Activated T-helper 9 cell treated with anti-CD3 and anti-CD28 coated beads, Interleukin-2, amount 50 U/mL, for 16 hours (primary cell): Measurements from ENCODE around the gene PLXNA2.

Experiments used
- DNase-seq: peaks from one replicate; pipeline ENCODE4 v3.0.0-alpha.2; 2020; ENCODE audit warnings: low read depth

The PLXNA2 gene

DNA sequence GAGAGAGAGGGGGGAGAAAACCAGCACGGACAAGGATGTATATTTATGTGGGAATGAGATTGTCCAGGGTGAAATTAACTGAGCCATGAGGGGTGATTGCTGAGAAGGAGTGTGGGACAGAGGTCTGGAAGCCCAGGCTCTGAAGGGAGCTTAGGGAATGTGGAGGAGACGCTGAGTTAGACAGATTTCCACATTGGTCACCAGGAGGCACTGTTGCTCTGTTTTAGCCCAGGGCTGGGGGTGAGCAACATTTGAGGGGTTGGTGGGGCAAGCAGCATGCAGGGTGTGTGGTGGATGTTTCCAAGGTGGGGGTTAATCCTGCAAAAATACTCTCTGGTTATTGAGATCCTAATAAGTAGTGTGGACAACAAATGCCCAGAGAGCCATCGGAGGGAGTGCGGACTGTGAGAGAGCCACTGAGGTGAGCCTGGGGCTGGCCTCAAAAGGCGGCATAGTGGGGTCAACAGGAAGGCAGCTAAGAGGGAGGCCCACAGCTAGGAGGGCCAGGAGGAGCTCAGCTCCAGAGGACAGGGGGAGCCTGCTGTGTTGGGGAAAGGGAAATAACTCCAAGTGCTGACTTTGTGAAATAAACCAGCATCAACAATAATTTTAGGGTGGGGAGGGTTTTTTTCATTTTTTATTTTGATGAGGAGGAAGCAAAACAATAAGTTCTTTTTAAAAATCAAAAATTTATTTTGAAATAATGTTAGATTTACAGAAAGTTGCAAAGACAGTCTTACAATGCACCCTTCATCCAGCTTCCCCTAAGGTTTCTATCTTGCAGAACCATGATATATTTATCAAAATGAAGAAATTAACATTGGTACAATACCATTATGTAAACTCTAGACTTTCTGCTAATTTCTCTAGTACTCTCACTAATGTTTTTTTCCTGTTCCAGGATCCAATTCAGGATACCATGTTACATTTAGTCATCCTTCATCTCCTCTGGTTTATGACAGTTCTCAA, 250.4 kb downstream of the PLXNA2 start:
- DNase-seq: no peak

DNA sequence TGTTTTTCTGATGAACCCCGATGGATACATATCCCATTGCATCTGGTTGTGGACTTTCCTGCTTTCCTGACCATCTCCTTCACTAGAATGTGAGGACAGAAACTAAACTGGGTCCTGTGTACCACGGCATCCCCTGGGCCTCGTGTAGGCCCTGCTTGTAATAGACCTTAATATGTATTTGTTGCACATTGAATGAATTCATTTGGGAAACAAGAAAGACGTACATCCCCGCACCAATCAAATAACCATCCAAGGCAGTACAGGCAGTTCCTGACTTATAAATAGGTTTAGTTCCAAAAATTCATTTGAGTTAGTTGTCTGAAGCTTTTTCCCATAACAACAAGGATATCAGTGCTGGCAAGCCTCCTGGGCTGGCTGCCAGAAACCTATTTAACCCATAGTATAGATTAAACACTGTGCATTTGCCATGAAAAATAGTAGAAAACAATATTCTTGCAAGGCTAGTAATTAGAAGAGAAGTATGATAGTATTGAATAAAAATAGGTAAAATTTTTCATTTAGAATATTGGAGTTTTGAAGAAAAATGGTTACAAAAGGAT, 251.4 kb downstream of the PLXNA2 start:
- DNase-seq: no peak

GRCh38 chr1:207991583-207992026, 252.6 kb downstream of the PLXNA2 start:
- no peak for DNase-seq

- DNase-seq: no peak
Measured at GRCh38 chr1:207990876-207991582, 253.2 kb downstream of the PLXNA2 start.

- no peak for DNase-seq
Measured at GRCh38 chr1:207990455-207990854, 253.7 kb downstream of the PLXNA2 start.

DNA sequence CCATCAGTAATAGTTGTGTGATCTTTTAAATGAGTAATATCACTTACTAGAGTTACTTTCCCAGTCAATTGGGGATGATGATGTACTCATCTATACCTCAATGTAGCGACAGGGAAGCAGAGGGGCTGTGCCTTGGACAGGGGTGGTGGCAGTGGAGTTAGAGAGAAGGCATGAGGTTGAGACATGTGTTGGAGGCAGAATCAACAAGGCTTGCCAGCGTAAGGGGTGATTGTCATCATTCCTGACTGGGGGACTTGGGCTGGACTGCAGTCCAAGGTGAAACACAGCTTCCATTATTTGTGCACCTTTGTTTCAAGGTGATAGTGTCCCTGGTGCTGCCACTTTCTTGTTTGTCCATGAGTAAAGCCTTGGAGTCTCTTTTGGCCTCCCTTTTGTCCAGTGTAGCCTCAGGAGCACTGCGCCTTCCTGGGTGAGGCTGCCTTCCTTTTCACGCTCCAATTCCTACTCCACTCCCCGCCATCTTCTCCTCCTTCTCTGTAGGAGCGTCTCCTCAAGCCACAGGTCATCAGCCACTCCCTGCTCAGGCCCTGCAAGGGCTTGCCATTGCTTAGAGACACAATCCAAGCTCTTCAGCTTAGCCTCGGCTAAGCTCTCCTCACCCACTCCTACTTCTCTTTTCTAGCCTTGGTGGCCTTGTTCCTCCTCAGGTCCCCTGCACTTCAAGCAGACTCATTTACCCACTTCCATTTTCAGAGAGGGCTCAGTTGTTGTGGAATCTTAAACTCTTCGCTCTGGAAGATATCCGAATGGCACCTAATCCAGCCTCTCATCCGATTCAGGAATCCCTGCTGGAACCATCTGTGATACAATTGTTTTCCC, 255.6 kb downstream of the PLXNA2 start:
- no peak for DNase-seq

DNA sequence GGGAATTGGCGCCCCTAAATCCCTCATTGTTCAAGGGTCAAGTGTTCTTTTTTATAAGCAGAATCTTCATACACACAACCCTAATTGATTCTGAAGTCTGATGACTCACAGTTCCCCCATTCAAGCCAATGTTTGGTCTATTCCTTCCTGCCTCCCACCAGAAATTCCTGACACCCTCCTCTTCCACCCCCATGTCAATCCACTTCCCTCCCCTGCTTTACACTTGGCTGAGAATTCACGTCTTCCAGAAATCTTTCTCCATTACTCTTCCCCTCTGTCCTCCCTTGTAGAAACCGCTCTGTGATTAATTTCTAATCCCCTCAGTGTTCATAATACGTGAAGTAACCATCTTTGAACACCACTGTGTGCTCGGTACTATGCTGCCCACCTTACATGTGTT, 257.0 kb downstream of the PLXNA2 start:
- no peak for DNase-seq

- DNase-seq: no peak
Measured at GRCh38 chr1:207985996-207986395, 258.2 kb downstream of the PLXNA2 start.

DNA sequence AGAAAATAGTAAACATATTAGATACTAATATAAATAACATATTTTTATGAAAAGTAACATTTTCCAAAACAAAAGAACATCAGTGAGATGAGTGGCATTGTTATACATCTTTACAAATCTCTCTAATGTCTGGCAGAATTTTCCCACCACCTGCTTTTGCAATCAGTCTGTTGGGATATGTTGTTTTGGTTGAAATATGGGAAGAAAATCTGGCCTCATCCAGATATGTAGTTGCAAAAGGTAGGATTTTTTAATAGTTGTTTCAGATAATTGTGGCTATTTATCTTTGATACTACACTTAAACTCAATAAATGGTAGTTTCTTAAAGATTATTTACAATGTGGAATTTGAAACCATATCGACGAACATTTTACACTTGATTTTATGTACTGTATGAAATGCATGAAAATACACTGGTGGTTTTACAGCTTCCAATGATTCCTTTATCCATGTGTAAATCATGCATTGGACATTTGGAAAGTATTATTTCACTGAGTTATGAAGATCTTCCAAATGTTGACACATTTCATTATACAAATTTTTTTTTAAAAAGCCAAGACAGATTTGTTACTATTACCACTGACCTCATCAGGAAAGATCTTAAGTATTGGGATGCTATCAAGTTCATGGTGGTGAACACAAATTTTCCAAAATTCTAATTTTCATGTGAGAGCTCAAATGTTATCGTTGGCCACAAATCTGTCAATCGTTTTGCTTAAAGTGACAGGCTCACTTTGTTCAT, 259.2 kb downstream of the PLXNA2 start:
- no peak for DNase-seq

DNA sequence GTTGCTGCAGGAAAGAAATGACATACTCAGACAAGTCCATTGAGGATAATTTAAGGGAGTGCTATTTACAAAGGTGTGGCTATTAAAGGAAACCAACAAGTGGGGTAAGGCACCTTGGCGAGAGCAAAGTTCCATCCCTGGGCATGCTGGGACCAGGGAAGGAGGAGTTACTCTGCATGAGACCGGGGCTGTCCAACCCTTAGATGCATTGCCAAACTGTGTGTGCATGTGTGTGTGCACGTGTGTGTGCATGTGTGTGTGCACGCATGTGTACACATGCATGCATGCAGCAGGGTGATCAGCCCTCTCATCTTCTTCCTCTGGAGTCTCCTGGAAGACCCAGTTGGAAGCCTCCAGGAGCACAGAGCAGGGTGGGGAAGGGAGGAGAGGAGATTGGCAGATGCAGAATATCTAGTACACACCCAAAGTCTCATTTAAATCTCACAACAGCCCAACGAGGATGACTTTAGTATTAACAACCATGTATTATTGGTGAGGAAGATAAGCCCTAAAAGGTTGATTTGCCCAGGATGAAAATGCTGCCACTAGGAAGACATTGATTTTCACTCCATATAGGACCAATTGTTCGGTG, 261.0 kb downstream of the PLXNA2 start:
- no peak for DNase-seq

DNA sequence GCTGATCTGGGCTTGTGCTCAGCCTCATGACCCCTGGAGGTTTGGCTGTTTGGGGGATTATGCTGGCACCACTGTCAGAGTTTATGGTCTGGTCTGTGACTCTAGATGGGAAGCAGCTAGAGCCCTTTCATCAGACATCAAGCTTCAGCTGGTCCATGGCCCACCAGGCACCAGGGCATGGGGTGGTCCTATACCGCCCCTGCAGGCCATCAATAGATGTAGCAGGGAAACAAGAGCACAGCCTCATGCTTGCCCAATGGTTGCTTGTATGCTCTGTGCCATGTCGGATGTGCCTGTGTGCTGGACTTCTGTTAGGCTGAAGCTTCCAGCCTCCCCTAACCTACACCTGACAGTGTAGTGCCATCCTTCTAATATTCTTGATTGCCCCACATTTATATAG, 262.2 kb downstream of the PLXNA2 start:
- no peak for DNase-seq

GRCh38 chr1:207978441-207978840, 265.7 kb downstream of the PLXNA2 start:
- DNase-seq: no peak

GRCh38 chr1:207977876-207978275, 266.3 kb downstream of the PLXNA2 start:
- no peak for DNase-seq

GRCh38 chr1:207973898-207974568, 270.2 kb downstream of the PLXNA2 start:
- DNase-seq: no peak

DNA sequence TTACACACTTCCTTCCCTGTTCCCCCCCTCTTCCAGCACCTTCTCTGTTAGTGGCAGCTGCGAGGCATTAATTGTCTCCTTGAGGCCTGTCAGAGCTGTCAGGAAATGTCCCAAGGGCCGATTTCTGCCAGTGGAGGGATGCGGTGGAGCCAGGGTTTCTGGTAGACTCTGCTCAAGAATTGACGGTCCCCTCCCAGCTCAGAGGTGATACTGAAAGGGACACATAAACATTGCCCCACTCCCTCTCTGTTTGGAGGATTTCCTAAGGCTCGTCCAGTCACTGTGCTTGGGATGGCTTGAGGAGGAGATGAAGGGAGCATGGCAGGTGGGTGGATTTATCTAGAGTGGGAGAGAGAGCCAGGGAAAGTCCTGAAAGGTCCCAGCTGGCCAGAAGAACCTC, 271.8 kb downstream of the PLXNA2 start:
- DNase-seq: no peak
